Thyroid gland (tissue), 4 donors: ENCODE results near the gene L3MBTL2.

Source experiments
- POLR2A ChIP-seq, 2 donors: fragments of 450-650 bp; IDR thresholded peaks; one replicate each; pipeline ENCODE4 v1.6.1; 2017; ENCODE audit warnings: antibody characterized with exemption in 2 of 2, mild to moderate bottlenecking in 2 of 2, moderate library complexity in 1 of 2
- TF ChIP-seq, protein P1 (sequence below), 6 experiments: fragments of 200-600 bp in 3 of 6; fragments of 450-650 bp in 3 of 6; sonication (generic) in 3 of 6; IDR thresholded peaks; one replicate each; pipeline ENCODE4 v1.5.1; 2016 to 2019; ENCODE audit warnings: antibody characterized with exemption in 6 of 6, mild to moderate bottlenecking in 2 of 6, inconsistent platforms in 1 of 6, moderate library complexity in 1 of 6

DNA sequence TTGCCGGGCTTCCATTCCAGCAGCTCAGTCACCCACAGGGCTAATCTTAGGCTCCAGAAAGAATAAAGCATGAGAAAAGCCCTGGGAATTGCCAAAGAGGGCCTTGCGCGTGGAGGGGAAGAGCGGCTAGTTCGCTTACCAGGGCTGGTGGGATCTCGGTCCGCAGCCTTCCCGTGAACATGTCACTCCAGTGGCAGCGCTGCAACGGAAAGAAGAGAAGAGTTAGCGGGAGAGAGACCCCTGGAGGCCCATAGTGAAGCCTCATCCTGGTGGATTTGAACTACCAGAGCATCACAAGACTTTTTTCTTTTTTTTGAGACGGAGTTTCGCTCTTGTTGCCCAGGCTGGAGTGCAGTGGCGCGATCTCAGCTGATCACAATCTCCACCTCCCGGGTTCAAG is 62.8 kb downstream of the L3MBTL2 start:
- TF ChIP-seq, protein P1, sequence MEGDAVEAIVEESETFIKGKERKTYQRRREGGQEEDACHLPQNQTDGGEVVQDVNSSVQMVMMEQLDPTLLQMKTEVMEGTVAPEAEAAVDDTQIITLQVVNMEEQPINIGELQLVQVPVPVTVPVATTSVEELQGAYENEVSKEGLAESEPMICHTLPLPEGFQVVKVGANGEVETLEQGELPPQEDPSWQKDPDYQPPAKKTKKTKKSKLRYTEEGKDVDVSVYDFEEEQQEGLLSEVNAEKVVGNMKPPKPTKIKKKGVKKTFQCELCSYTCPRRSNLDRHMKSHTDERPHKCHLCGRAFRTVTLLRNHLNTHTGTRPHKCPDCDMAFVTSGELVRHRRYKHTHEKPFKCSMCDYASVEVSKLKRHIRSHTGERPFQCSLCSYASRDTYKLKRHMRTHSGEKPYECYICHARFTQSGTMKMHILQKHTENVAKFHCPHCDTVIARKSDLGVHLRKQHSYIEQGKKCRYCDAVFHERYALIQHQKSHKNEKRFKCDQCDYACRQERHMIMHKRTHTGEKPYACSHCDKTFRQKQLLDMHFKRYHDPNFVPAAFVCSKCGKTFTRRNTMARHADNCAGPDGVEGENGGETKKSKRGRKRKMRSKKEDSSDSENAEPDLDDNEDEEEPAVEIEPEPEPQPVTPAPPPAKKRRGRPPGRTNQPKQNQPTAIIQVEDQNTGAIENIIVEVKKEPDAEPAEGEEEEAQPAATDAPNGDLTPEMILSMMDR (IDR thresholded peaks at IDR 0.05), result no peak
- TF ChIP-seq POLR2A (IDR thresholded peaks at IDR 0.05), result no peak
